ENCODE data around the gene DBN1.

DBN1 gene

DNA sequence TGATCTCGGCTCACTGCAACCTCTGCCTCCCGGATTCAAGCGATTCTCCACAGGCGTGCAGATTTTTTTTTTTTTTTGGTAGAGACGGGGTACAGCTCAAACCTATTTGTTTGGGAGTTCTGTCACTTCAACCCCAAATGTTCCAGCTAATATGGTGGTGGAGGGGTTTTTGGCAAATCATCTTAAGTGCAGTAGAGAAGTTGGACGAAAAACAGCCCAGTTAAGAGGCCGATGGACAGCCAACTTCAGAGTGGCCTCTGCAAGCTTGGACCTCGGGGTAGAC lies 27.6 kb downstream of the DBN1 start:
- Histone ChIP-seq H3K4me3 (ENCODE audit: low read depth, low read length) (peak overlapping the region; percentile 95), H2AFZ (ENCODE audit: low read length, unreplicated experiment) (no peak overlapping the region), H3K4me1 (ENCODE audit: control insufficient read depth, insufficient read depth, low read length, unreplicated experiment) (peaks cover 11% of the 10 kb centered on the region), H3K27me3 (ENCODE audit: insufficient read depth, low read length) (no peaks in the 10 kb centered on the region), H3K27ac (ENCODE audit: low read depth, low read length) (no peak overlapping the region), H3K79me2 (ENCODE audit: control insufficient read depth, insufficient read depth, low read length, unreplicated experiment) (peaks cover 8% of the 10 kb centered on the region), H3K36me3 (ENCODE audit: insufficient read depth, low read length) (no peaks in the 10 kb centered on the region)

DNA sequence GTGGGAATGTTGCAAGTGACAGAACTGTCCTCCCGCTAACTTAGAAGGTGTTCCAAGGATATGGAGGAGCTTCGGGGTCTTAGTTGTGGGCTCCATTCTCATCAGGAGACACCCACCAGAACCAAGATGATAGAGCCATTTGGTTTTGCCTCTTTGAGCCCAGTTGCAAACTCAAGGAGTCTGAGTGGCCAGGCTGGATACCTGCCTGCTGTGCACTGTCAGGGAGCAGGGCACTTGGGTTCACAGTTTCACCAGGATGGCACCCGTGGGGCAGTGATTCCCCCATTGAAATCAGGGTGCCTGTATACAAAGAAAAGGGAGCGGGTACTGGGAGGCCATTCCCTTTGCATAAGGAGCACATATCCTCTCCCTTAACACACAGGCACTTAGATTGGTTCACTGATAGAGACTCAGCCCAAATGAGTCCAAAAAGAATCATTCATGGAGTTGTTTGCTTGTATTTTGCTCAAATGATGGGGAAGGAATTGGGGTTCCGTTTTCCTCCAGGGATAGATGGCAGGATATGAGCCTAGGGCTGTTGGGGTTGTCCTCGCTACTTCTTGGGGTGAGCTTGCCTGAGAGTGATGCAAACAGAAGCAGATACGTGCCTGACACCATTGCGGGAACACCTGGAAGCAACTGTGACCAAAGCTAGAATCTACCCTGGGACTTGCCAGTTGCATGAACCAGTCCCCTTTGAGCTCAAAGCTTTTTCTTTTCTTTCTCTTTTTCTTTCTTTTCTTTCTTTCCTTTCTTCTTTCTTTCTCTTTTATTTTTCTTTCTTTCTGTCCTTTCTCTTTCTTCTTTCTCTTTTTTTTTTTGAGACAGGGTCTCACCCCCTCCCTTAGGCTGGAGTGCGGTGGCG lies 28.1 kb downstream of the DBN1 start:
- Histone ChIP-seq H3K4me1 (ENCODE audit: control insufficient read depth, insufficient read depth, low read length, unreplicated experiment) (peaks cover 11% of the 10 kb centered on the region), H3K79me2 (ENCODE audit: control insufficient read depth, insufficient read depth, low read length, unreplicated experiment) (peaks cover 8% of the 10 kb centered on the region), H3K27me3 (ENCODE audit: insufficient read depth, low read length) (no peaks in the 10 kb centered on the region), H3K27ac (ENCODE audit: low read depth, low read length) (no peak overlapping the region), H3K4me3 (ENCODE audit: low read depth, low read length) (no peak overlapping the region; the same call in 1 of the 2 replicates), H3K36me3 (ENCODE audit: insufficient read depth, low read length) (no peaks in the 10 kb centered on the region), H2AFZ (ENCODE audit: low read length, unreplicated experiment) (no peak overlapping the region)

DNA sequence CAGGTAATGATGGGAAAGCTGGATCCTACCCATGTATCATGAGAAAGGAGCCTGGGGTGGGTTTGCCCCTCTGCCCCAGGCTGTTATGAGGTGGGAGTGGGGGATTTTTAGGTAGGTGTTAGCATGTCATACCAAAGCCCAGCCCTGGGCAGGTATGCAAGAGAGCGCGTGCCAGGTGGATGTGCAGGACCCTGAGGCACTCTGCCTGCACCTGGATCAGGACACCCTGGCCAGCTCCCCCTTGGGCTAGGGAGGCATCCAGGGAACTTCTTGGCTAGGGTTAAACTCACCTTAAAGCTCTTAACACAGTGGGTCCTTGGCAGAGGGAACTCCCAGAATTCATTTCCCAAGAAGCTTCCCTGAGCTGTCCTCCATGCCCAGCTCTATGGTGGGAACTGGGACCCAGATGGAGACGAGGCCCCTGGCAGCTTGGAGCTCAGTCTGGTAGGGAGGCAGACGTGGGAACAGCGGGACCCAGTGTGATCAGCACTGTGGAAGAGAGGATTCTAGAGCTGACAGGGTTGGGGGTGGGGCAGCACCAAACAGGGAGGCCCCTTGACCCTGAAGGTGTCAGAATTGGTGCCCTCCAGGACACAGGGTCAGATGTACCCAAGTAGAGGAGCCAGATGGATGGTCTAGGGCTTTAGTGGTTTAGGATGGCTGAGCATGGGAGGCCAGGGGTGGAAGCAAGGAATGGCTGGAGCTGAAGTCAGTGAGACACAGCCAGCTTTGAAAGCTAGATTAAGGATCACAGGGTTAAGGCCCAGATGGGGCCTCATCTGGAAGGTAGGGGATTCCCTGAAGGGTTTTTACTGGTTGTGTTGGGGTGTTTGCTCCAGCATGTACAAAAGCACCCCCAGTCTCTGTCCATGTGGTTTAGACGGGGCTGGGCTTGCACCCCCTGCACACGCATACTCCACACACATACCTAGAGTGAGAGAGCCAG lies 29.1 kb downstream of the DBN1 start:
- Histone ChIP-seq H3K79me2 (ENCODE audit: control insufficient read depth, insufficient read depth, low read length, unreplicated experiment) (peaks cover 3% of the 10 kb centered on the region), H3K36me3 (ENCODE audit: insufficient read depth, low read length) (no peaks in the 10 kb centered on the region), H3K27me3 (ENCODE audit: insufficient read depth, low read length) (no peaks in the 10 kb centered on the region), H2AFZ (ENCODE audit: low read length, unreplicated experiment) (no peak overlapping the region), H3K4me1 (ENCODE audit: control insufficient read depth, insufficient read depth, low read length, unreplicated experiment) (peaks cover 11% of the 10 kb centered on the region), H3K4me3 (ENCODE audit: low read depth, low read length) (no peak overlapping the region), H3K27ac (ENCODE audit: low read depth, low read length) (no peak overlapping the region)

DNA sequence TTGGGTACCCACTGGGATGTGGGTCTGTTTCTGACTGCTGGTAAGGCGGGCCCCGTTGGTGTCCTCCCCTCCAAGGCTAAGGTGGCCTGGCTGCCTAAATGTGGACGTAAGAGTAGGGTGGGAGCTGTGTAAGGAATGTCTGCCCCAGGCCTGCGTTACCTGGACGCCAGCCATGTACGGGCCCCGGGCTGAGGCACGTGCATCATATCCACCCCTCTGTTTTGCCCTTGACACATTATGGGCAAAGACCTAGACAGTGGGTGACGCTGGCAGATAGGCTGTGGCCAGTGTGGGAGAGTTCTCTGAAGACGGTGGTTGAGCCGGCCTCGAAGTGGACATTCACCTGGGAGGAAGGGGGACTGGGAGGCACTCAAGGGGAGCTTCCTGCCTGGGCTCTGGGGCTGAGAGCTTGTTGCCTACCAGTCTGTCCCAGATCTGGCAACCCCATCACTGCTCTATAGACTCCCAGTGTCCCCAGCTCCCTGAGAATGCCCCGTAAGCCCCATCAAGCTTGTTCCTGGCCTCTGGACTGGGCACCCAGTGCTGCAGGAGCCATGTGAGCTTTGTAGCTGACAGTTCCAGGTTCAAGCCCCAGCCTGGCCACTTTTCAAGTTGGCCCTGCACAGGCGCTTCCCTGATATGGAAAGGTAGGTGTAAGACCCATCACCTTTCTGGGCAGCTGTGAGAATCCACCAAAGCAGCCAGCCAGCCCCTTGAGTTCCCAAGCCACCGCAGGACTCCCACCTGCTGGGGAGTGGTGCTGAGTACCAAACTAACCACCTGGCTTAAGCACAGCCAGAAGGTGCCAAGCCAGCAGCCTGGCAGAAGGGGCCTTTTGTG lies 30.1 kb downstream of the DBN1 start:
- Histone ChIP-seq H3K36me3 (ENCODE audit: insufficient read depth, low read length) (no peaks in the 10 kb centered on the region), H3K4me1 (ENCODE audit: control insufficient read depth, insufficient read depth, low read length, unreplicated experiment) (peaks cover 4% of the 10 kb centered on the region), H3K27ac (ENCODE audit: low read depth, low read length) (no peak overlapping the region), H2AFZ (ENCODE audit: low read length, unreplicated experiment) (no peak overlapping the region), H3K79me2 (ENCODE audit: control insufficient read depth, insufficient read depth, low read length, unreplicated experiment) (no peaks in the 10 kb centered on the region), H3K27me3 (ENCODE audit: insufficient read depth, low read length) (no peaks in the 10 kb centered on the region), H3K4me3 (ENCODE audit: low read depth, low read length) (no peak overlapping the region)

- Histone ChIP-seq H3K4me3 (ENCODE audit: low read depth, low read length) (no peak overlapping the region), H3K79me2 (ENCODE audit: control insufficient read depth, insufficient read depth, low read length, unreplicated experiment) (no peaks in the 10 kb centered on the region), H3K27ac (ENCODE audit: low read depth, low read length) (no peak overlapping the region), H3K4me1 (ENCODE audit: control insufficient read depth, insufficient read depth, low read length, unreplicated experiment) (no peaks in the 10 kb centered on the region), H3K36me3 (ENCODE audit: insufficient read depth, low read length) (no peaks in the 10 kb centered on the region), H3K27me3 (ENCODE audit: insufficient read depth, low read length) (no peaks in the 10 kb centered on the region), H2AFZ (ENCODE audit: low read length, unreplicated experiment) (no peak overlapping the region)
These were observed 31.2 kb downstream of the DBN1 start for GRCh38 chr5:177442066-177442826.

GRCh38 chr5:177440990-177441780 lies 32.2 kb downstream of the DBN1 start:
- H2AFZ ChIP-seq (ENCODE audit: low read length, unreplicated experiment): no peak overlapping the region
- H3K27ac ChIP-seq (ENCODE audit: low read depth, low read length): no peak overlapping the region
- H3K27me3 ChIP-seq (ENCODE audit: insufficient read depth, low read length): no peaks in the 10 kb centered on the region
- no peaks in the 10 kb centered on the region for H3K79me2 ChIP-seq (ENCODE audit: control insufficient read depth, insufficient read depth, low read length, unreplicated experiment)
- H3K36me3 ChIP-seq (ENCODE audit: insufficient read depth, low read length): no peaks in the 10 kb centered on the region
- no peak overlapping the region for H3K4me3 ChIP-seq (ENCODE audit: low read depth, low read length)
- no peaks in the 10 kb centered on the region for H3K4me1 ChIP-seq (ENCODE audit: control insufficient read depth, insufficient read depth, low read length, unreplicated experiment)

DNA sequence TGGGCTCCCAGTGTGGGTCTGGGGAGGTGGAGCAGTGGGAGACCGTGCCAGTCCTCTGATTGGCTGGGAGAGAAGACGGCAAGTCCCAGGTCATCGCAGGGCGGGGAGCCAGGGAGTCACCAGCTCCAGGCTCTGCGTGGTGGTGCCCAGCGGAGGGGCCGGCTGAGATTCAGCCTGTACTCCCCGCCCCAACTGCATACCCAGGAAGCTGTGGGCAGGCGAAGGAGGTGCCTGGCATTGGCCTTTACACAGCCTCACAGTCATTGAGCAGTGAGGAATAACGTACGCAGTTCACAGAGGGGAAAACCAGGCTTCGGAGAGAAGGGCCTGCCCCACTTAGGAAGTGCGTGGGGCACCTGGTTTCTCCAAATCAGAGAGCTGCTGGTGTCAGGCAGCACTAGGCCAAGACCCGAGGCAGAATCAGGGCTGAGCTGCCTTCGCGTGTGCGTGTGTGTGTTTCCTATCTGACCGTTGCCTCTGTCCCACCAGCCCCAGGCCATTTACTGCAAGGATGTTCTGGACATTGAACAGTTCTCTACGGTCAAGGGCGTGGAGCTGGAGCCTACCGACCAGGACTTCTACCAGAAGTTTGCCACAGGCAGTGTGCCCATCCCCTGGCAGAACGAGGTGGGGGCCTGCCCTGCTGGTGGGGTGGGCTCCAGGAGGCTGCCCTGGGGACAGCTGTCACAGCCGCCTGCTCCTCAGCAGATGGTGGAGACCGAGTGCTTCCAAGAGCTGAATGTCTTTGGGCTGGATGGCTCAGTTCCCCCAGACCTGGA lies 33.0 kb downstream of the DBN1 start:
- no peaks in the 10 kb centered on the region for H3K4me1 ChIP-seq (ENCODE audit: control insufficient read depth, insufficient read depth, low read length, unreplicated experiment)
- H3K27me3 ChIP-seq (ENCODE audit: insufficient read depth, low read length): no peaks in the 10 kb centered on the region
- H3K79me2 ChIP-seq (ENCODE audit: control insufficient read depth, insufficient read depth, low read length, unreplicated experiment): no peaks in the 10 kb centered on the region
- H3K36me3 ChIP-seq (ENCODE audit: insufficient read depth, low read length): peaks cover 3% of the 10 kb centered on the region; the same call in 1 of the 2 replicates
- H3K27ac ChIP-seq (ENCODE audit: low read depth, low read length): no peak overlapping the region
- H3K4me3 ChIP-seq (ENCODE audit: low read depth, low read length): no peak overlapping the region
- H2AFZ ChIP-seq (ENCODE audit: low read length, unreplicated experiment): no peak overlapping the region

DNA sequence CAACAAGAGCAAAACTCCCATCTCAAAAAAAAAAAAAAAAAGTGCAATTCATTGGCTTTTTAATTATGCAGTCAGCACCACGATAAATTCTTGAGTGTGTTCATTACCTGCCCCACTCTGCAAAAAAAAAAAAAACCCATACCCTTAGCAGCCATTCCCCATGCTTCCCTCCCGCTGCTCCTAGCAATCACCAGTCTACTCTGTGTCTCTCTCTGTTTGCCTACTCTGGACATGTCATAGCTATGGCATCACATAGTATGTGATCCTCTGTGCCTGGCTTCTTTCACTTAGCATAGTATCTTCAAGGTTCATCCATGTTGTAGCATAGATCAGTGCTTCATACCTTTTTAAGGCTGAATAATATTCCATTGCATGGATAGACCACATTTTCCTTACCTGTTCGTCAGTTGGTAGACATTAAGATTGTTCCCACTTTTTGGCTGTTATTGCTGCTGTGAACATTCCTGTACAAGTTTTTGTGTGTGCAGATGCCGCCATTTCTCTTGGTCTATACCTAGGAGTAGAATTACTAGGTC lies 33.8 kb downstream of the DBN1 start:
- Histone ChIP-seq H3K27me3 (ENCODE audit: insufficient read depth, low read length) (no peaks in the 10 kb centered on the region), H3K4me3 (ENCODE audit: low read depth, low read length) (no peak overlapping the region), H3K36me3 (ENCODE audit: insufficient read depth, low read length) (peaks cover 3% of the 10 kb centered on the region; the same call in 1 of the 2 replicates), H3K27ac (ENCODE audit: low read depth, low read length) (no peak overlapping the region), H3K79me2 (ENCODE audit: control insufficient read depth, insufficient read depth, low read length, unreplicated experiment) (no peaks in the 10 kb centered on the region), H3K4me1 (ENCODE audit: control insufficient read depth, insufficient read depth, low read length, unreplicated experiment) (no peaks in the 10 kb centered on the region), H2AFZ (ENCODE audit: low read length, unreplicated experiment) (no peak overlapping the region)

- Histone ChIP-seq H3K27me3 (ENCODE audit: insufficient read depth, low read length) (no peaks in the 10 kb centered on the region), H2AFZ (ENCODE audit: low read length, unreplicated experiment) (no peak overlapping the region), H3K27ac (ENCODE audit: low read depth, low read length) (no peak overlapping the region), H3K79me2 (ENCODE audit: control insufficient read depth, insufficient read depth, low read length, unreplicated experiment) (no peaks in the 10 kb centered on the region), H3K36me3 (ENCODE audit: insufficient read depth, low read length) (peaks cover 3% of the 10 kb centered on the region; the same call in 1 of the 2 replicates), H3K4me3 (ENCODE audit: low read depth, low read length) (no peak overlapping the region), H3K4me1 (ENCODE audit: control insufficient read depth, insufficient read depth, low read length, unreplicated experiment) (no peaks in the 10 kb centered on the region)
These were observed 35.0 kb downstream of the DBN1 start for GRCh38 chr5:177438468-177438867.
